GM12878 (cell line): Measurements from ENCODE around the gene FPGS.

ENCODE experiments used
- EED ChIP-seq: sonication (generic); IDR thresholded peaks from 2 replicates; pipeline ENCODE4 v1.6.1; 2016; ENCODE audit warnings: antibody characterized with exemption, low read depth
- FOS ChIP-seq: IDR thresholded peaks from 3 replicates; pipeline ENCODE4 v1.6.1; 2011; ENCODE audit warnings: borderline replicate concordance; ENCODE audit not compliant: insufficient read length; ENCODE audit errors: extremely low read depth
- FOXK2 ChIP-seq: fragments of 450-650 bp; IDR thresholded peaks from 2 replicates; pipeline ENCODE4 v1.6.1; 2017; ENCODE audit warnings: mild to moderate bottlenecking, moderate library complexity
- FOXM1 ChIP-seq: IDR thresholded peaks from 2 replicates; pipeline ENCODE4 v1.6.1; 2012; ENCODE audit warnings: low read depth, mild to moderate bottlenecking, inconsistent platforms, low read length, moderate library complexity
- GABPA ChIP-seq: IDR thresholded peaks from 2 replicates; pipeline ENCODE4 v1.6.1; 2014; ENCODE audit warnings: antibody characterized with exemption, low read depth, mild to moderate bottlenecking, inconsistent platforms
- IKZF1 ChIP-seq: fragments of 450-650 bp; conservative IDR thresholded peaks from 2 replicates; pipeline ENCODE4 v1.6.1; 2017; ENCODE audit warnings: antibody characterized with exemption, mild to moderate bottlenecking
- MEF2A ChIP-seq: IDR thresholded peaks from 2 replicates; pipeline ENCODE4 v1.6.1; 2011; ENCODE audit warnings: low read depth, mild to moderate bottlenecking, low read length, moderate library complexity; ENCODE audit not compliant: insufficient read depth
- POLR2A ChIP-seq: IDR thresholded peaks from 2 replicates; pipeline ENCODE4 v1.6.1; 2011; ENCODE audit warnings: low read depth, mild to moderate bottlenecking, low read length
- SMC3 ChIP-seq: IDR thresholded peaks from 2 replicates; pipeline ENCODE4 v1.6.1; 2011; ENCODE audit warnings: low read length, improper control_type of control experiment, borderline replicate concordance
- SP1 ChIP-seq: IDR thresholded peaks from one replicate; pipeline ENCODE4 v1.6.1; 2011; ENCODE audit warnings: low read depth, low read length
- TF ChIP-seq, protein P1 (sequence below), 3 experiments: IDR thresholded peaks in 2 of 3; conservative IDR thresholded peaks in 1 of 3; 2 replicates each; pipeline ENCODE4 v1.5.1; 2011; ENCODE audit warnings: low read depth in 3 of 3, low read length in 3 of 3, mild to moderate bottlenecking in 3 of 3, control low read depth in 2 of 3, moderate library complexity in 2 of 3, inconsistent platforms in 1 of 3, mixed read lengths in 1 of 3; ENCODE audit not compliant: control insufficient read depth in 2 of 3, insufficient read depth in 1 of 3; ENCODE audit errors: extremely low read depth in 1 of 3
- TF ChIP-seq, protein P2 (sequence below): fragments of 450-650 bp; IDR thresholded peaks from 2 replicates; pipeline ENCODE4 v1.6.1; 2017; ENCODE audit warnings: low read depth, mild to moderate bottlenecking, moderate library complexity

DNA sequence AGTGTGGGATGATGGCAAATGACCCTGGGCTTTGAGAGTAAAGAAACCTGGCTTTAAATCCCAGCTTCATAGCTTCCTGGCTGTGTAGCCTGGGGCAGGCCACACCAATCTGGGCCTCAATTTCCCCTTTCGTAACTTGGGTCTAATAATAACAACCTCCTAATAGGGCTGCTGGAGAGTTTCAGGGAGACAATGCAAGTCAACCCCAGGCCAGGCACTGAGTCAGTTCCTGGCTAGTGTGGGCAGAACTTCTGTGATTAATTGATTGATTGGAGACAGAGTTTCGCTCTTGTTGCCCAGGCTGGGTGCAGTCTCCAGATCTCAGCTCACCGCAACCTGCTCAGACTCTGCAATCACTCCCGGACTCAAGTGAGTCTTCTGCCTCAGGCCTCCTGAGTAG is 20.9 kb upstream of the FPGS start:
- TF ChIP-seq GABPA (no peak), POLR2A (no peak), EED (no peak), FOS (no peak), SMC3 (no peak), IKZF1 (no peak), FOXM1 (no peak), FOXK2 (no peak), MEF2A (no peak), SP1 (no peak)
- TF ChIP-seq, protein P1, sequence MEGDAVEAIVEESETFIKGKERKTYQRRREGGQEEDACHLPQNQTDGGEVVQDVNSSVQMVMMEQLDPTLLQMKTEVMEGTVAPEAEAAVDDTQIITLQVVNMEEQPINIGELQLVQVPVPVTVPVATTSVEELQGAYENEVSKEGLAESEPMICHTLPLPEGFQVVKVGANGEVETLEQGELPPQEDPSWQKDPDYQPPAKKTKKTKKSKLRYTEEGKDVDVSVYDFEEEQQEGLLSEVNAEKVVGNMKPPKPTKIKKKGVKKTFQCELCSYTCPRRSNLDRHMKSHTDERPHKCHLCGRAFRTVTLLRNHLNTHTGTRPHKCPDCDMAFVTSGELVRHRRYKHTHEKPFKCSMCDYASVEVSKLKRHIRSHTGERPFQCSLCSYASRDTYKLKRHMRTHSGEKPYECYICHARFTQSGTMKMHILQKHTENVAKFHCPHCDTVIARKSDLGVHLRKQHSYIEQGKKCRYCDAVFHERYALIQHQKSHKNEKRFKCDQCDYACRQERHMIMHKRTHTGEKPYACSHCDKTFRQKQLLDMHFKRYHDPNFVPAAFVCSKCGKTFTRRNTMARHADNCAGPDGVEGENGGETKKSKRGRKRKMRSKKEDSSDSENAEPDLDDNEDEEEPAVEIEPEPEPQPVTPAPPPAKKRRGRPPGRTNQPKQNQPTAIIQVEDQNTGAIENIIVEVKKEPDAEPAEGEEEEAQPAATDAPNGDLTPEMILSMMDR (IDR thresholded peaks at IDR 0.05 in 2 of 3, conservative IDR thresholded peaks at IDR 0.05 in 1 of 3; ENCODE audit: control insufficient read depth in 2 of 3, extremely low read depth in 1 of 3, insufficient read depth in 1 of 3, low read depth in 3 of 3, low read length in 3 of 3) = no peak
- TF ChIP-seq, protein P2, sequence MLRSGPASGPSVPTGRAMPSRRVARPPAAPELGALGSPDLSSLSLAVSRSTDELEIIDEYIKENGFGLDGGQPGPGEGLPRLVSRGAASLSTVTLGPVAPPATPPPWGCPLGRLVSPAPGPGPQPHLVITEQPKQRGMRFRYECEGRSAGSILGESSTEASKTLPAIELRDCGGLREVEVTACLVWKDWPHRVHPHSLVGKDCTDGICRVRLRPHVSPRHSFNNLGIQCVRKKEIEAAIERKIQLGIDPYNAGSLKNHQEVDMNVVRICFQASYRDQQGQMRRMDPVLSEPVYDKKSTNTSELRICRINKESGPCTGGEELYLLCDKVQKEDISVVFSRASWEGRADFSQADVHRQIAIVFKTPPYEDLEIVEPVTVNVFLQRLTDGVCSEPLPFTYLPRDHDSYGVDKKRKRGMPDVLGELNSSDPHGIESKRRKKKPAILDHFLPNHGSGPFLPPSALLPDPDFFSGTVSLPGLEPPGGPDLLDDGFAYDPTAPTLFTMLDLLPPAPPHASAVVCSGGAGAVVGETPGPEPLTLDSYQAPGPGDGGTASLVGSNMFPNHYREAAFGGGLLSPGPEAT = no peak
